Measurements from ENCODE around the gene RASL10A. TPM values are rescaled to one million over a fixed set of nuclear protein-coding genes. Genes with fewer than 3 reads are reported as not detected.

Gene RASL10A
- polyA plus RNA-seq, 3 donors = 0.35 to 2.1 (median 0.50) TPM

GRCh38 chr22:29268511-29269229 lies 46.8 kb downstream of the RASL10A start:
- WGBS (ENCODE audit: insufficient coverage) = under 1% methylated on average over 47 of the region's 51 CpGs
- H3K27me3 ChIP-seq (ENCODE audit: control insufficient read depth in 2 of 2, insufficient read depth in 2 of 2, low read length in 2 of 2) = no peaks in the 10 kb centered on the region
- Mint-ChIP-seq H3K27me3 (ENCODE audit: low read depth in 3 of 3) (peaks cover 0 to 2% (median 0%) of the 10 kb centered on the region in 3 donors), H3K4me3 (peak overlapping the region; percentile 93 to 98), H3K9me3 (no peaks in the 10 kb centered on the region), H3K36me3 (peaks cover 29 to 32% of the 10 kb centered on the region in 2 donors), H3K4me1 (peaks cover 46% of the 10 kb centered on the region), H3K27ac (peak overlapping the region; percentile 97 to 100 (median 100))
- intact Hi-C loops (cut with micrococcal nuclease) = loop anchor here (5.0 to 10.0 kb wide), 2 partner anchors 34 to 116 kb away; partner anchors contain the start of gene AP1B1 (in 1 of the 2)
- H3K27ac ChIP-seq (ENCODE audit: low read depth in 1 of 2, low read length in 2 of 2) = peak overlapping the region; percentile 86 to 100
- H3K79me2 ChIP-seq (ENCODE audit: insufficient read depth, low read length) = peaks cover 67% of the 10 kb centered on the region
- peak overlapping the region; percentile 99 for H3K9ac ChIP-seq (ENCODE audit: insufficient read depth, low read length, poor library complexity, severe bottlenecking)
- peak overlapping the region; percentile 88 for H2AFZ ChIP-seq (ENCODE audit: insufficient read depth, low read depth, low read length, poor library complexity, severe bottlenecking)
- DNase-seq = peak; percentile 36 to 54 (median 42)
- H3K4me2 ChIP-seq (replicated peaks; ENCODE audit: extremely low read depth, low read length, poor library complexity, severe bottlenecking) = peak overlapping the region; percentile 91
- H3K4me1 ChIP-seq (ENCODE audit: control insufficient read depth in 1 of 2, insufficient read depth in 2 of 2, low read length in 2 of 2) = peaks cover 33 to 41% of the 10 kb centered on the region in 2 donors
- H3K9me3 ChIP-seq (replicated peaks in 1 of 2; ENCODE audit: control insufficient read depth in 1 of 2, insufficient read depth in 1 of 2, low read length in 2 of 2) = no peaks in the 10 kb centered on the region
- H4K20me1 ChIP-seq (ENCODE audit: insufficient read depth, low read length) = peaks cover 53% of the 10 kb centered on the region
- peak overlapping the region; percentile 68 to 86 (median 80) for H3K4me3 ChIP-seq (replicated peaks in 1 of 3; ENCODE audit: low read depth in 2 of 3, low read length in 3 of 3)
- peaks cover 28 to 34% of the 10 kb centered on the region in 2 donors for H3K36me3 ChIP-seq (replicated peaks in 1 of 2; ENCODE audit: control insufficient read depth in 1 of 2, insufficient read depth in 2 of 2, low read length in 2 of 2)
- TF ChIP-seq, protein P1, sequence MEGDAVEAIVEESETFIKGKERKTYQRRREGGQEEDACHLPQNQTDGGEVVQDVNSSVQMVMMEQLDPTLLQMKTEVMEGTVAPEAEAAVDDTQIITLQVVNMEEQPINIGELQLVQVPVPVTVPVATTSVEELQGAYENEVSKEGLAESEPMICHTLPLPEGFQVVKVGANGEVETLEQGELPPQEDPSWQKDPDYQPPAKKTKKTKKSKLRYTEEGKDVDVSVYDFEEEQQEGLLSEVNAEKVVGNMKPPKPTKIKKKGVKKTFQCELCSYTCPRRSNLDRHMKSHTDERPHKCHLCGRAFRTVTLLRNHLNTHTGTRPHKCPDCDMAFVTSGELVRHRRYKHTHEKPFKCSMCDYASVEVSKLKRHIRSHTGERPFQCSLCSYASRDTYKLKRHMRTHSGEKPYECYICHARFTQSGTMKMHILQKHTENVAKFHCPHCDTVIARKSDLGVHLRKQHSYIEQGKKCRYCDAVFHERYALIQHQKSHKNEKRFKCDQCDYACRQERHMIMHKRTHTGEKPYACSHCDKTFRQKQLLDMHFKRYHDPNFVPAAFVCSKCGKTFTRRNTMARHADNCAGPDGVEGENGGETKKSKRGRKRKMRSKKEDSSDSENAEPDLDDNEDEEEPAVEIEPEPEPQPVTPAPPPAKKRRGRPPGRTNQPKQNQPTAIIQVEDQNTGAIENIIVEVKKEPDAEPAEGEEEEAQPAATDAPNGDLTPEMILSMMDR (IDR thresholded peaks at IDR 0.05) = no peak

- H3K27me3 ChIP-seq (ENCODE audit: control insufficient read depth in 2 of 2, insufficient read depth in 2 of 2, low read length in 2 of 2) = no peaks in the 10 kb centered on the region
- peaks cover 23 to 27% of the 10 kb centered on the region in 2 donors for H3K36me3 ChIP-seq (replicated peaks in 1 of 2; ENCODE audit: control insufficient read depth in 1 of 2, insufficient read depth in 2 of 2, low read length in 2 of 2)
- peaks cover 60% of the 10 kb centered on the region for H3K79me2 ChIP-seq (ENCODE audit: insufficient read depth, low read length)
- H3K9me3 ChIP-seq (replicated peaks in 1 of 2; ENCODE audit: control insufficient read depth in 1 of 2, insufficient read depth in 1 of 2, low read length in 2 of 2) = no peaks in the 10 kb centered on the region
- under 1% methylated on average over 49 of the region's 67 CpGs for WGBS (ENCODE audit: insufficient coverage)
- peak; percentile 97 to 98 (median 98) for DNase-seq
- H3K4me2 ChIP-seq (replicated peaks; ENCODE audit: extremely low read depth, low read length, poor library complexity, severe bottlenecking) = peak within 1 kb of the TSS; percentile 91
- Mint-ChIP-seq H3K4me1 (peaks cover 46% of the 10 kb centered on the region), H3K27me3 (ENCODE audit: low read depth in 3 of 3) (peaks cover 0 to 2% (median 0%) of the 10 kb centered on the region in 3 donors), H3K9me3 (no peaks in the 10 kb centered on the region), H3K36me3 (peaks cover 22 to 25% of the 10 kb centered on the region in 2 donors), H3K27ac (peak within 1 kb of the TSS; percentile 97 to 100 (median 100)), H3K4me3 (peak within 1 kb of the TSS; percentile 93 to 98)
- peak within 1 kb of the TSS; percentile 88 for H2AFZ ChIP-seq (ENCODE audit: insufficient read depth, low read depth, low read length, poor library complexity, severe bottlenecking)
- intact Hi-C loops (cut with micrococcal nuclease) = loop anchor here (5.0 to 10.0 kb wide), 2 partner anchors 34 to 117 kb away; partner anchors contain the start of gene AP1B1 (in 1 of the 2)
- peak within 1 kb of the TSS; percentile 68 to 86 (median 80) for H3K4me3 ChIP-seq (replicated peaks in 1 of 3; ENCODE audit: low read depth in 2 of 3, low read length in 3 of 3)
- peaks cover 46% of the 10 kb centered on the region for H4K20me1 ChIP-seq (ENCODE audit: insufficient read depth, low read length)
- H3K27ac ChIP-seq (ENCODE audit: low read depth in 1 of 2, low read length in 2 of 2) = peak within 1 kb of the TSS; percentile 86 to 100
- H3K4me1 ChIP-seq (ENCODE audit: control insufficient read depth in 1 of 2, insufficient read depth in 2 of 2, low read length in 2 of 2) = peaks cover 33 to 41% of the 10 kb centered on the region in 2 donors
- TF ChIP-seq, protein P1 (IDR thresholded peaks at IDR 0.05) = no peak
- H3K9ac ChIP-seq (ENCODE audit: insufficient read depth, low read length, poor library complexity, severe bottlenecking) = peak within 1 kb of the TSS; percentile 99
Measured at GRCh38 chr22:29267858-29268510, 47.5 kb downstream of the RASL10A start, which contains the start of the genes EWSR1 and RHBDD3. EWSR1 (plus strand) TSS chr22:29268268; CDS start chr22:29268337, 69 bp downstream. RHBDD3 (minus strand) TSS chr22:29267981; CDS start chr22:29265626, 2,355 bp downstream.
